HG03442 (cell line): ENCODE measurements around the gene DNAJC22.

ENCODE experiments used
- ATAC-seq: cut with Tn5 transposase; IDR thresholded peaks from one replicate; pipeline ENCODE4 v1.9.1; 2021; ENCODE audit warnings: mild to moderate bottlenecking, moderate library complexity; ENCODE audit not compliant: unreplicated experiment

The DNAJC22 gene

DNA sequence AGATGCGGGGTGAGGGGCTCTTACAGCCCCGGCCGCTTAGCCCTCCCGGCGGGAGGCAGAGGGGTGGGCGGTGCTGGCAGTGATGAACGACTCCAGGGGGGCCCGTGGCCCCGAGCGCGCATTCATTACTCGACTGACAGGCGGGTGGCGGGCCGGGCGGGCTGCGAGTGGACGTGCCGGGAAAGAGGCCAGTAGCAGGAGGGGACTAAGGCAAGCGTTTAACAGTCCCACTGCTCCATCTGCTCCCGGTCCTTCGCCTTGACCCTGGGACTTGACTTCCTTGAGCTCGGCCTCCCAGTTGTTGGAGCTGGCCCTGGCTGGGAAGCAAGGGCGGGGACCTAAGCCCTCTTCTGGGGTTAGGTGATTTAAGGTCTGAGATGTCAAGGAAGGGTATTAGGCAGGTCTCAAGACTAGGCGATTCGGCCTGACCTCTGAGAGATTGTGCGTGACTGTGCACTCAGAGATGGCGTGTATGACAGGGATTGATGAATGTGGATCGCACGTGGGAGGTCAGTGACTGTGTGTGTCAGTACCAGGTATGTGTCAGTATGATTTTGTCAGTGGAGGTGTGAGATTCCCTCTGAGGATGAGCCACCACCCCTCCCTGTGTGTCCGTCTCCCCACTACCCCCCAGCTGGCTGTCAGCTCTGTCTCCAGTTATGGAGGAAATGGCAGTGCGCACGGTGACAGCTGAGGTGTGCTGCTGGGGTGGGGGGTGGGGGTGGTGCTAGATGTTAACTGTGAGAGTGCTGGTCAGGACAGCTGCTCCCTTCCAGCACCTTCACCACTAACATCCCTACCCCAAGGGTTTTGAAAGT lies 3.6 kb upstream of the DNAJC22 start:
- ATAC-seq: no peak

DNA sequence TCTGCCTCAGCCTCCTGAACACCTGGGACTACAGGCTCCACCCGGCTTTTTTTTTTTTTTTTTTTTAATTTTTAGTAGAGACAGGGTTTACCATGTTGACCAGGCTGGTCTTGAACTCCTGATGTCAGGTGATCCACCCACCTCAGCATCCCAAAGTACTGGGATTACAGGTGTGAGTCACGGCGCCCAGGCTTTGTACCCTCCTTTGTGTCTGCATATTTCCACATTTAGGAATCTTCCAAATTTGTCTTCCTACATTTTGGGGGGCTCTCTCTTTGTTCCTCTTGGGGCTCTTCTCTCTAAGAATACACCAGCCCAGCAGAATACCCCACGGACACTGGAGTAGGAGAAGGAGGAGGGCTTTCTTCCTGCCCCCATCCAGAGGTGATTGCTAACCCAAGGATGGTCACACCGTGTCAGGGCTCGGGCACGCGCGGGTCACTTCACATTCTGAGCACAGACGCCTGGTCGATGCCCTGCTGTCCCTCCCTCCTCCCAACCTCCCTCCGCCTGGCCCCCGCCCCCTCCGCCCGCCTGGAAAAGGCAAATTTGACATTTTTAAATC lies 2.1 kb upstream of the DNAJC22 start:
- no peak for ATAC-seq

DNA sequence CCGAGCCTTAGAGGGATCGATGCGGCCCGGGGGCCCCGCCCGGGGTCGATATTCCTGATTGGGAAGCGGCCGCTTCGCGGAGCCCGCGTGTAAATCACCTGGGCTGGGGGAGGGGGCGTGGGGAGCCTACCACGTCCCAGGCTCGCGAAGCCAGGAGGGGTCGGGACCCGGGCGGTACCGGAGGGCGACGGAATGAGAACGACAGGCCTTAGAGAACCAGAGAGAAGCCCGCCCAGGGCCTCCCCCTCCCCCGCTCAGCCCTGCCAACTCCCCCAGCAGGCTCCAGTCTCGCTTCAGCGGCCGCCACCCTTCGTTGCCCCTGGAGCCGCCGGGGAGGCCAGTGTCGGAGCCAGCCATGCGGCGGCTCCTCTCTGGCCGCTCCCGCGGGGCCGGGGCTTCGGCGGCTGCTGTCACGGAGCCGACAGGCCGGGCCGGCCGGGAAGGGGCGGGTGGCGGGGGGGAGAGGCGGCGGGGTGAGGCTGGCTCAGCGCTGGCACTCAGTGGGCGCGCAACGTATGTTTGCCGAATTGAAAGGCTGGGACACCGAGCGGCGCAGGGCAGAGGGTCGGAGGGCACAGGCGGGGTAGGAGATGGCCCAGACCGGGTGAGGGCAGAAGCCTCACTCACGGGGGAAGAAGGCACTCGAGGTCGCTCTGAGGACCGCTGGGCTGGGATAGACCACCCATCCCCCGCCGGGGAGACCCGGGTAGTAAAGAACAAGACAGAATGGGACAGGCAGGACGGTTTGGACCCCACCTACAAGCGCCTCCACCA lies 1.4 kb upstream of the DNAJC22 start:
- no peak for ATAC-seq

DNA sequence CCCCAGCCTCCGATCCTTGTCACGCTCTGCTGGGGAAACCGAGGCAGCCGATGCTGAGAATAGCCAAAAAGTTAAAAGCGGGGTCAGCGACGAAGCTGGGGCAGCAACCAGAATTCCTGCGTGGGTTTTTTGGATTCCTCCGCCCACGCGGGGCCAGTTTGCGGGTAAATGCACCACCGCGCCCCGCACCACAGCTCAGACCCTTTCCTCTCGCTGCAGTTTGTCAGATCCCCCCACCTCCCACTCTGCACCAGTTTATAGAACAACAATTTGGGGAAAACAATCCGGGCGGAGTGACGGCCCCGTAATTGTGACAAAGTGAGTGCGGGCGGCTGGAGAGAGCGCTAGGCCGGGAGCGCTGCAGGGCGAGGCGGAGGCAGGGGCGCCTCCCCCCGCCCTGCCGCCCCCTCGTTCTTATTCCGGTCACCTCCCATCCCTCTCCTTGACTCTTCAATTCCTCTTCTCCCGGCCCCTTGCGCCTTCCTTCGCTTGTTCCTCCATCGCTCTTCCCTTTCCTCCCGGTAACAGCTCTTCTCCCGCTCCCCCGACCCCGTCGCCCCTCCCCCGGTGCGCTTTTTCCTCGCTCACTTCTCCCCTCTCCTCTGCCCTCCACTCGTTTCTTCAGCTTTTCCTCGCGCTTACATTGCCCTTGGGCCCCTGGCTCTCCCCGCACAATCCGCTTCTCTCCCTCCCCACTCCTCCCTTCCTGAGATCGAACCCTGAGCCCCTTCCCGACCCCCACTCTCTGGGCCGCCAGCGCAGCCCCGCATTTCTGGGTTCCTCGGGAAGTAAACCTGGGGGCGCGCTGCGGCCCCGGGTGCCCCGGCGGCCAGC lies 646 bp upstream of the DNAJC22 start:
- no peak for ATAC-seq

DNA sequence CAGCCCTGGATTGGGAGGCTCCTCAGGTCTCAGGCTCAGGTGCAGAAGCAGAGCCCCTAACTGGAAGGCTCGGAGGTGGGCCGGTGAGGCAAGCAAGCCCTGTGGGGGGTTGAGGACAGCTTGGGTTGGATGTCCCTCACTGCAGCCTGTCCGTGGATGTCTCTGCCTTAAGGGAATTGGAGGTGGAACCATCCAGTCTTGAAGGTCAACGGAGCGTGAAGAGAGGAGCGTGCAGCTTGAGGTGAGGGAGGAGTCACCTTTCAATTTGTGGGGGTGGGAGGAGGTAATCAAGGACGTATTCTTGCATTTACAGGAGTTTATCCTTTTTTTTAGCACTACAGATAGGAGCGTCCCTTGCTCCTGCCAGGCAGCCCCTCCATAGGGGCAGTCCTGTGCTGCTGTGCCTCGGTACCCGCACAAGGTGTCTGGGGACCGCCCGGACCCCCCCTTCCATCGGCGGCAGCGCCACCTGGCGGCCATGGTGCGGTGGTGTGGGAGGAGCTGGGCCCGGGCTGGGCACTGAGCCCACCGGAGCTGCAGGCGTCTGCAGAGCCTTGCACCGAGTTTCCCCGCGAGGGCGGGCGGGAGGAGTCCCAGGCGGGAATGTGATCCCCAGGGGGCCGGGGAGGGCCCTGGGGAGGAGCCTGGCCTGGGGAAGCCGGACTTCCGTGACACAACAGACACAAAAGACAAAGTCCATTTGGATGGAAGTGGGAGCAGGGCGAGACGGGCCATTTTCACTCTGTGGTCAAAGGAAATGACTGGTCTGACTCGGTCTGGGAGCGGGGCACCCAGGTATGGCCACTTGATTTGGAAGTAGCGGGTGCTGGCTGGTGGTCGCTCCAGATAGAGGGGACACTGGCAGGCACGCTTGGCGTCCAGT lies 864 bp downstream of the DNAJC22 start:
- no peak for ATAC-seq

DNA sequence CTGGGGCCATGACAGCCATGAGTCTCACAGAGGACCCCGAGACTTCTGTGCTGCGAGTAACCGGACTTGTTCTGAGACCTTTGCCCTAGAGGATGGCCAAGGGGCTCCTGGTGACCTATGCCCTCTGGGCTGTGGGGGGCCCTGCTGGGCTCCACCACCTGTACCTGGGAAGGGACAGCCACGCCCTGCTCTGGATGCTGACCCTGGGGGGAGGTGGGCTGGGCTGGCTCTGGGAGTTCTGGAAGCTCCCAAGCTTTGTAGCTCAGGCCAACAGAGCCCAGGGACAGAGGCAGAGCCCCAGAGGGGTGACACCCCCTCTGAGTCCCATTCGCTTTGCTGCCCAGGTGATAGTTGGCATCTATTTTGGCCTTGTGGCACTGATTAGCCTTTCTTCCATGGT lies 2.1 kb downstream of the DNAJC22 start:
- no peak for ATAC-seq

DNA sequence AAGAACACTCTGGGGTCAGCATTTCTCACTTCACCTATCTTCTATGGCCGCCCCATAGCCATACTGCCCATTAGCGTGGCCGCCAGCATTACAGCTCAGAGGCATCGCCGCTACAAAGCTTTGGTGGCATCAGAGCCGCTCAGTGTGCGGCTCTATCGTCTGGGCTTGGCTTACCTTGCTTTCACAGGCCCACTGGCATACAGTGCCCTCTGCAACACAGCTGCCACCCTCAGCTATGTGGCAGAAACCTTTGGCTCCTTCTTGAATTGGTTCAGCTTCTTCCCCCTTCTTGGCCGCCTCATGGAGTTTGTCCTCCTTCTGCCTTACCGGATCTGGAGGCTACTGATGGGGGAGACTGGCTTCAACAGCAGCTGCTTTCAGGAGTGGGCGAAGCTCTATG lies 2.6 kb downstream of the DNAJC22 start:
- ATAC-seq: no peak

DNA sequence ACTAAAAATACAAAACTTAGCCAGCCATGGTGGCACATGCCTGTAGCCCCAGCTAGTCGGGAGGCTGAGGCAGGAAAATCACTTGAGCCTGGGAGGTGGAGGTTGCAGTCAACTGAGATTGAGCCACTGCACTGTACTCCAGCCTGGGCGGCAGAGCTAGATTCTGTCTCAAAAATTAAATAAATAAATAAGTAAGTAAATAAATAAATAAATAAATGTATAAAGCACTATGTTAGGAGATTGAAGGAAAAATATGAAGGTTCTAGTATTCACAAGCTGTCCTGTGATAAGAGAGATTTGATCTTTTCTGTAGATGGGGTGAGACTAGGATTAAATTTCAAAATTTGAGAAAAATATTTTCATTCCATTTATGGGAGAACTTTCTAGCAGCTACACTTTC lies 5.7 kb downstream of the DNAJC22 start:
- ATAC-seq: no peak

DNA sequence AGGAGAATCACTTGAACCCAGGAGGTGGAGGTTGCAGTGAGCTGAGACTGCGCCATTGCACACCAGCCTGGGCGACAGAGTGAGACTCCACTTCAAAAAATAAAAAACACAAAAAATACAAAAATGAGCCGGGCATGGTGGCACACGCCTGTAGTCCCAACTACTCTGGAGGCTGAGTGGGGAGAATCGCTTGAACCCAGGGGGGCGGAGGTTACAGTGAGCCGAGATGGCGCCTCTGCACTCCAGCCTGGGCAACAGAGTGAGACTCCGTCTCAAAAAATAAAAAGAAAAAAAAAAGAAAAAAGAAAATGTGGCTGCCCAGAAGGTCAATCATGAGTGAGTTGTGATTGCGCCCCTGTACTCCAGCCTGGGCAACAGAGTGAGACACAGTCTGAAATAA lies 9.2 kb downstream of the DNAJC22 start:
- ATAC-seq: no peak

DNA sequence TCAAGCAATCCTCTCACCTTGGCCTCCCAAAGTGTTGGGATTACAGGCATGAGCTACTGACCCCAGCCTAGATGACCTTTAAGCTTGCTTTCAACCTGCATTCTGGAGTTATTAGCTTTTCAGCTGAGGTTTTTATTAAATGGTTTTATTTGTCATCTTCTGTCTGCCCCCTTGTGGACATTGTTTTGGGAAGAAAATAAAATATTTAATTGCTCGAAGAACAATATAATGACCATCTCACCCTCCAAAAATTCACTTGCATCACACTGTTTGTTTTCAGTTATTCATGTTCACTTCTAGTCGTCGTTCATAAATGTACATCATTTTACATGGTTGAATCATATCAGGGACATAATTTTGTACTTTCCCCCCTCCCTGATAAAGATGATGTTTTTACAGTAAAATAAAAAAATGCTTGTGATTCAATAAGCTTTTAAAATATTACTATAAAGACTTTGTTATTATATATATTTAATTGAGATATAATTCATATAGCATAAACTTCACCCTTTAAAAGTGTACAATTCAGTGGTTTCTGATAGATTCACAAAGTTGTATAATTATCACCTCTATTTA lies 10.5 kb downstream of the DNAJC22 start:
- no peak for ATAC-seq

DNA sequence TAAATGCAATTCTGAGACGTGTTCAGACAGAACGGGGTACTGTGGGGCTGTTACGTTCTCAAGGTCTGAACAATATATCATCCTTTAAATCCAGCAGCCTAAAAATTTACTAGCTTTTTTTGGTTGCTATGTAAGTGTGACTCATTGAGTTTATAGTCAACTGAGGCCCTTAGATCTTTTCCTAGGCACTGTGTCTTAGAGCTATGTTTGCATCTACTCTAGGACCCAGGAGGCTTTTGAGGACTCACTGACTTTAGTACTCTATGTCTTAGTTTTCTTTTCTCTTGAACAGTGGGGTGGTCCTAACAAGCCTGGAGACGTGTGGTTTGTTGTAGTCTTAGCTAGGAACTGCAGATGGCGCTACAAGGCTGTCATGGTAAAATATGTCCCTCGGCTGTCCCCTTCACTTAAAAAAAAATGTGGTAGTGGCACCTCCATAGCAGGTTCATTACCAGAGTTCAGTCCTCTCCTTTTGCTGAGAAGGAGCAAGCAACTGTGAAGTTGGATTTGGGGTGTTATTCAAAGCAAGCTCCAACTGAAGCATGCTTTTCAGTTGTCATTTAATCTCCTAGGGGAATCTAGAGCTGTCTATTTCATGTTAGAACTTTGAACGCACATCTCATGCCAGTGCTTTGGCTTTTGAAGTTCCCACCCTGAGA lies 11.9 kb downstream of the DNAJC22 start:
- peak; percentile 50 for ATAC-seq

DNA sequence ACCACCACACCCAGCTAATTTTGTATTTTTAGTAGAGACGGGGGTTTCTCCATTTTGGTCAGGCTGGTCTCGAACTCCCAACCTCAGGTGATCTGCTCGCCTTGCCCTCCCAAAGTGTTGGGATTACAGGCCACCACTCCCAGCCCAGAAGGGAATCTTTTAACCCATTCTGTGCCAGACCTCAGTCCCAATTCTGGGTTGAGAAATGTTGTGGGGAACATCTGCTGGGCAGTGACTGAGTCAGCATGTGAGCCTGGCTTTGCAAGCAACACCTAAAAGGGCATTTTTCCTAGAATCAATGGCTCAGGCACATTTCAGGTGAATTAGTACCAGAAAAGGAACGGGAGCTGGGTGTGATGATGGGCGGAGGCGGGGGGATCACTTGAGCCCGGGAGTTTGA lies 13.0 kb downstream of the DNAJC22 start:
- ATAC-seq: no peak

DNA sequence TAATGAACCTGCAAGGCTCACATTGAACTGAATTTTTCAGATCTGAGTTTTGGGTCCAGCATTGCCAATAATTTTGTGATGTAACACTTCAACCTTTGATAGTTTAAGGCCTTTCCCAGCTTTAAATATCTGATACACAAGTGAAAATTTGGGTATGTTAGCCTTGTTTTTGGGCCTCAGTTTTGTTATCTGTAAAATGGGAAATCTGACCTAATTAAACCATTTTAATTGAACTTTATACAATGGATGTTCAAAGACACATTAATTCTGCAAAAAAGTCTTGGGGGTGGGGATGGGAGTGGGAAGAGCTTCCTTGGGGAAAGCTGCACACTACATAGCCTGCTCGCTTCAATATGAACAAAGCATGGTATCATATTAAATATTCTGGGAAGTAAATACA lies 15.4 kb downstream of the DNAJC22 start:
- no peak for ATAC-seq

DNA sequence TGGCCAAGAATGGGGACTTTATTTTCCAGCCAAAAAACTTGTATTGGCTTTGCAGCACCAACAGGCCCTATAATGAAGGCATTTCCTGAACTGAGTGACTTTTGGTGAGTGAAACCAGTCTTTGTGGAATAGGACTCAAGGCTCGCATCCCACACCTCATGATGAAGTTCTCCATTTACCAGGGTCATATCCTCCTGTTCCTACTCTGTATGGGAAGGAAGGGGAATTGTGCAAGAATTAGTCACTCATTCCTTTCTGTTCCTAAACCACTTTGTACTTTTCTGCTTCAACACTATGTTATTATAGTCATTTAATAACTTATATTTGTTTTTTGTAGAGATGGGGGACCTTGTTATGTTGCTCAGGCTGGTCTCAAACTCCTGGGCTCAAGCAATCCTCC lies 18.3 kb downstream of the DNAJC22 start:
- no peak for ATAC-seq

DNA sequence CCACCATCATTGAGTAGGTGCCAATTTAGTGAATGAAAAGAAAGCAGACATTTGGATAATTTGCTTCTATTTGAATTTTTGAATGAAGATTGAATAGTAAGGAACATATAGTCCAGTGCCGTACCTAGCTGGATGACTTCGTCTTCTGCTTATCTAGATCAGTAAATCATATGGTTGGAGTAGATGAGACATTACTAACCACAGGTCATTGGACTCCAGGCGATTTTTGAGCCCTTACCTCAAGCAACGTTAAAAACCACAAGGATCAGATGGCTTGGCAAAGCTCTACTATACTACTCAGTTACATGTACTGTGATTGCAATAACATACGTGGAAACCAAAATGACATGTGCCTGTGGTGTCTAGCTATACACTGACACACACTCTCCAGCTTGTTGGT lies 18.9 kb downstream of the DNAJC22 start:
- ATAC-seq: no peak

DNA sequence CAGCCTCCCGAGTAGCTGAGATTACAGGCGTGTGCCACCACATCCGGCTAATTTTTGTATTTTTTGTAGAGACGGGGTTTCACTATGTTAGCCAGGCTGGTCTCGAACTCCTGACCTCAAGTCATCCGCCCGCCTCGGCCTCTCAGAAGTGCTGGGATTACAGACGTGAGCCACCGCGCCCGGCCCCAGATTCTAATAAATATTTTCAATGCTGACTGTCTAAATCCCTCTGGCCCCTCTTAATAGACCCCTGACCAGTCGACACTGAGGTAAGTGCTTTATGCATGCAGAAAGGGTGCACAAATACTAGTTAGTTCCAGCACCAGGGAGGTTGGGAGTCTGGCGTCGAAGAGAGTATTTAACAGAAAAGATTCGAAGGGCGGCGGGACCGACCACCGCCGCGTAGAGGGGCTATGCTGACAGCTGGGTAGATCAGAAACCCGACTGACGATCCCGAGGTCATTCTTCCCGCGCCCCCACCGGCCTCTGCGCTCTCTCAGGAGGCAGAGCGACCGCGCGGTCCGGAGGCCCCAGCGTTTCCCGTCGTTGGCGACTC lies 19.5 kb downstream of the DNAJC22 start:
- ATAC-seq: no peak

DNA sequence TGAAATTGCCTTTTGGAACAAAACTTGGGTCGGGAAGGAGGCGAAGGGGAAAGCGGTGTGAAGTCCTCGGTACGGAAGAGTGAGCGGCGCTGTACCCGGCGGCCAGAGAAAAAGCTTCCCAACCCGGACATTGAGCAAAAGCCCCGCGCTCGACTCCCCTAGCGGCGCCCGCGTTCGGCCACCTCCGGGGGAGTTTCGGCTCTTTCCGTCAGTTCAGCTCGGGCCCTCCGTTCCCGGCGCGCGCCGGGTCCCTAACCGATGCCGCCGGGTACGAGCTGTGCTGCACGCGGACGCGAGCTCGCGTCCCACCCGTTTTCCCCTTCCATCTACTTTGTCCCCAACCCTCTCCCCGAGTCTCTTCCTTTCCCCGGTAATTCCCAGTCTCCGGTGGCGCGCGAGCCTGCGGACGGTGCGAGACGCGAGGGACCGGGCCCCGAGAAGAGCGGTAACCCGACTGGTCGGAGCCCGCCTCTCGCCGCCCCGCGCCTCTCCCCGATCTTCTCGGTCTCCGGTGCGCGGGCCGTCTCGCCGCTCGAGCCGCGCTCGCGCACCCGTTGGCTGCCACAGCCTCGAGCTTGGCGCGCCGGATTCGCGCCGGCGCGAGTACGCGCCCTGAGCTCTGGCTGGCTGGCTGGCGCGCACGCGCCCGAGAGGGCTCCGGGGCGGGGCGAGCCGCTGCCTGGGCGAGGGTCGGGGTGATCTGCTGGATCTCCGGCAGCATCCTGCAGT lies 20.1 kb downstream of the DNAJC22 start:
- peak; percentile 68 for ATAC-seq
